ENCODE measurements around the gene PEBP1. TPM values are rescaled to one million over a fixed set of nuclear protein-coding genes. Genes with fewer than 3 reads are reported as not detected.
A peak's percentile ranks its signal among the peaks of the same experiment; 100 is the strongest.
"Not testable (repeated sequence)": the region's sequence is repeated elsewhere in the genome, so short reads cannot be mapped to it uniquely, and the experiment has no call there.

PEBP1 gene
- total RNA-seq, 3 donors from 2014 or later, result 122 to 212 (median 189) TPM

- Histone ChIP-seq H3K4me3 (no peak overlapping the region), H3K9me3 (no peaks in the 10 kb centered on the region), H3K36me3 (ENCODE audit: low read depth) (no peaks in the 10 kb centered on the region), H3K4me1 (ENCODE audit: low read depth) (peaks cover 9% of the 10 kb centered on the region)
- no peak for TF ChIP-seq CTCF (IDR thresholded peaks at IDR 0.05)
- intact Hi-C loops (cut with DNase I, micrococcal nuclease), result no loop called here
- DNase-seq (no peak), ATAC-seq (no peak)
These were observed 13.7 kb upstream of the PEBP1 start for GRCh38 chr12:118122264-118122663.

GRCh38 chr12:118124333-118124874 is 11.5 kb upstream of the PEBP1 start:
- Histone ChIP-seq H3K36me3 (ENCODE audit: low read depth) (no peaks in the 10 kb centered on the region), H3K9me3 (no peaks in the 10 kb centered on the region), H3K4me1 (ENCODE audit: low read depth) (peaks cover 9% of the 10 kb centered on the region), H3K4me3 (no peak overlapping the region)
- intact Hi-C loops (cut with DNase I, micrococcal nuclease), result no loop called here
- ATAC-seq (peak; percentile 45), DNase-seq (no peak)
- no peak for TF ChIP-seq CTCF (IDR thresholded peaks at IDR 0.05)

- intact Hi-C loops (cut with DNase I, micrococcal nuclease), result no loop called here
These were observed 10.2 kb upstream of the PEBP1 start for GRCh38 chr12:118125743-118126118.

GRCh38 chr12:118126119-118126757 is 9.7 kb upstream of the PEBP1 start:
- H3K9me3 ChIP-seq, result no peaks in the 10 kb centered on the region
- peaks cover 5% of the 10 kb centered on the region for H3K4me1 ChIP-seq (ENCODE audit: low read depth)
- intact Hi-C loops (cut with DNase I, micrococcal nuclease), result no loop called here
- TF ChIP-seq CTCF (IDR thresholded peaks at IDR 0.05), result no peak
- DNase-seq, result peak; percentile 69 to 88 (median 86)
- peak; percentile 70 for ATAC-seq
- no peak overlapping the region for H3K4me3 ChIP-seq
- H3K36me3 ChIP-seq (ENCODE audit: low read depth), result no peaks in the 10 kb centered on the region

More at GRCh38 chr12:118125743-118126118, 10.2 kb upstream of the PEBP1 start:
- H3K36me3 ChIP-seq (ENCODE audit: low read depth), result no peaks in the 10 kb centered on the region
- no peaks in the 10 kb centered on the region for H3K9me3 ChIP-seq
- no peak for TF ChIP-seq CTCF (IDR thresholded peaks at IDR 0.05)
- peaks cover 9% of the 10 kb centered on the region for H3K4me1 ChIP-seq (ENCODE audit: low read depth)
- ATAC-seq (no peak), DNase-seq (no peak)
- H3K4me3 ChIP-seq, result no peak overlapping the region

- ATAC-seq, result no peak
- no peak for TF ChIP-seq CTCF (IDR thresholded peaks at IDR 0.05)
- intact Hi-C loops (cut with DNase I, micrococcal nuclease), result no loop called here
- H3K9me3 ChIP-seq, result no peaks in the 10 kb centered on the region
- peaks cover 11% of the 10 kb centered on the region for H3K4me1 ChIP-seq (ENCODE audit: low read depth)
- no peak overlapping the region for H3K4me3 ChIP-seq
- H3K36me3 ChIP-seq (ENCODE audit: low read depth), result no peaks in the 10 kb centered on the region
- no peak for DNase-seq
These were observed 8.1 kb upstream of the PEBP1 start for GRCh38 chr12:118127867-118128266.

GRCh38 chr12:118129436-118129835 is 6.5 kb upstream of the PEBP1 start:
- intact Hi-C loops (cut with DNase I, micrococcal nuclease), result not testable (repeated sequence)

More at GRCh38 chr12:118129436-118129835, 6.5 kb upstream of the PEBP1 start:
- not testable (repeated sequence) for H3K9me3 ChIP-seq; H3K4me3 ChIP-seq; H3K4me1 ChIP-seq (ENCODE audit: low read depth); H3K36me3 ChIP-seq (ENCODE audit: low read depth); DNase-seq; ATAC-seq

All from mucosa of descending colon (tissue), 3 donors.